Umbilical cord (tissue), 2 donors: ENCODE results near the gene CDK5RAP3. TPM values are rescaled to one million over a fixed set of nuclear protein-coding genes. Genes with fewer than 3 reads are reported as not detected.

Experiments used
- DNase-seq: peaks from one replicate; pipeline ENCODE4 v3.0.0-alpha.2; 2015; ENCODE audit warnings: low spot score
- total RNA-seq: library from RNA; depleted of rRNA; stranded (reverse); fragments of >200 nt; gene quantifications from one replicate; pipeline ENCODE4 v1.2.3, GENCODE V29; 2014; ENCODE audit warnings: low replicate concordance; ENCODE audit not compliant: insufficient read depth

The CDK5RAP3 gene
- total RNA-seq, 1 donor from 2014 or later: 30.1 TPM

DNA sequence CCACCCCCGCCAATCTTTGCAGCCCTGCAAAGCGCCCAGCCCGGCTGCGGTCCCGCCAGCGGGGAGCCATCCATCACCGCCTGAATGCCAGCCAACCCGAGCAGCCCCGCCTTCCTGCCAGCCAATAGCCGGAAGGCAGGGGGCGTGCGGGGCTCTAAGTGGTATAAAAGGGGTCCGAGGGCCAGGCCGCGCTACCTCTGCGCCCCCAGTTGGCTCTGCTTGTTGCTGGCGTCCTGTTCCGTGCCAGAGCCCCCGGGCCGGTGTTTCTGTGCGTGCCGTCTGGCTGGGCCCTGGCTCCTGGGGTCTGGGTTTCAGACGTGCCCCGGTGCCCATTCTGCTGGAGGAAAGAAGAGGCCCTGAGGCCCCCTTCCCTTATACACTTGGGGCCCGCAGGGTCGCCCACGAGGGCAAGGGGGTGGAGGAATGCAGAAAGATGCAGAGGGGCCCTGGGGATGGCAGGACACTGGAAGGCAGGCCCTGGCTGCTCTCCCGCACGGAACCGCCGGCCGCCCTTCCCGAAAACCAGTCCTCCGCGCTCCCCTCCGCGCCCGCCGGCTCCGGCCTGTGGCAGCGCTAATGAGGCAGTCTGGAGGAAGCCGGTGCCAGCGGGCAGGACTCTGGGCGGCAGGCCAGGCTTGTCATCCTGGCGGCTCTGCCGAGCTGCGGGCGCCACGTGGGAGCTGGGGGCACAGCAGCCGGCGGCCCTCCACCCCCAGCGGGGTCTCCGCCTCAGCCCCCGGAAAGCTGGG is 52.7 kb downstream of the CDK5RAP3 start:
- DNase-seq: peak; percentile 83

DNA sequence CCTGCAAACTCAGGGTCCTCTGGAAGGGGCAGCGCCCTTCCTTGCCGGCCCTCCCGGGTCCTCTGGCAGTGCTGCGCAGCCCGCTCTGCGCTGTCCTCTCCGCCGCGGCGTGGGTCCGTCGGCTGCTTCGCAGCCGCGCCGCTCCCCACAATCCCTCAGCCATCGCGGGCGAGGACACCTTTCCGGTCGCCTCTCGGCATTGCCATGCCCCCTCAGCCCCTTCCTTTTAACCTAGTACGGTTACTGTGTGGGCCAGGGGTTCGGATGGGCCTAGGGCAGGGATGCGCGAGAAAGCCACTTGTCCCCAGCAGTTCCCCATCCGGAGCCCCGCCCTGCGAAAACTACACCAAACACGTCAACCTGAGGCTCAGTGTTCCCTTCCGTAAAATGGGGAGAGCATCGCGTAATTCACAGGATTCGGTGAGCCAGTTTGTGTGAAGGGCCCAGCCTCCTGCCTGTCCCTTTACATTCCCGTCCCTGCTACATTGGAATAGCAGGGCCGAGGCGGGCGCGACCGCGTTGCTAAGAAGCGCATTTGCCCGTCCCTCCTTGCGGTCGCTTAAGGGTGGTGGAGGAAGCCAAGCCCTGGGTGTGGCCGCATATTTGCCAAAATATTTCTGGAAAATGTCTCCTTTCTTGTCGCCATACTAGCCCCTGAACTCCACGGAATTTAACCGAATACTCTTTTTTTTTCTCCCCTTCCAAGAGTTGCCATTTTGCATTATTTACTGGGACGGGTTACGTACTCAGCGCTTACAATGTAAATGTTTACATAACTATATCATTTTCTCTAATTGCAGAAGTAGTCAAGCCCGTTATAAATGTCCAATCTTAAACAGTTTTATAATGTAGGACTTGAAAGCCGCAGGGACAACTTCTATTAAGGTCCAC is 53.5 kb downstream of the CDK5RAP3 start:
- DNase-seq: no peak

DNA sequence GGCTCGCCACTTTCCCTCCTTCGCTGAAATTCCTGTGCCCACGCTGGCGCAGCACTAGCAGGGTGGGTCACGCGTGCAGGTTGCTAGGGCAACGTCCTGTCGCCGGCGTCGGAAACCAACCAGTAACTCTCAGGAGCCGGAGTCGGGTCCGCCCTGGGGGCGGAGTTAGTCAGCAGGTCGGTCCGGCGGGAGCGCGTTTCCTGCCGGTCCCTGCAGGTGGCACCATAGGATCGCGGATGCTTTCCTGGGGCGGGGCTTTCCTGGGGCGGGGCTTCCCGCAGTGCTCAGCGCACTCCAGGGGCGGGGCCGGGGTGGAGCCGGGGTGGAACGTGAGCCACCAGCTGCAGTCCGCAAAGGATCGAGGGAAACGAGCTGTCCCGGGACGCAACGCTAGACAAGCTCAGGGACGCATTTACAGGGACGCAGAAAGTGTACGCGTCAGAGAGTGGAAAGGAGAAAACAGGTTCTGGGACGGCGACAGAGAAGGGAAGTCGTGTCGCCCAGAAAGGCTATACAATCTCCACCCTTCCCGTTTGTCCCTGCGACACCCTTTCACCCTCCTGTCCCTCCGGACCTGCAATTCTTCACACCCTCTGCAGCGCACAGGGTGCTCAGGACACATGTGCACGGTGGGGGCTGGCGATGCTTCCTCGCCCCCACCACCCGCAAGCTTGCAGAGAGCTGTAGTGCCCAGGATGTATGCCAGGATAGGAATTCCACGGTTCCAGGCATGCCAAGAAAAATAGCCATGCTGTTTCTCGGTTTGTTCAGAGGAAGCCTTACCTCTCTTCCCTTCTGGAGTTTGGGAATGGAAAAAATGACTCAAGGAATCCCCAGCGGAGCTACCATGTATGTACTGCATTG is 54.4 kb downstream of the CDK5RAP3 start:
- DNase-seq: peak; percentile 98

DNA sequence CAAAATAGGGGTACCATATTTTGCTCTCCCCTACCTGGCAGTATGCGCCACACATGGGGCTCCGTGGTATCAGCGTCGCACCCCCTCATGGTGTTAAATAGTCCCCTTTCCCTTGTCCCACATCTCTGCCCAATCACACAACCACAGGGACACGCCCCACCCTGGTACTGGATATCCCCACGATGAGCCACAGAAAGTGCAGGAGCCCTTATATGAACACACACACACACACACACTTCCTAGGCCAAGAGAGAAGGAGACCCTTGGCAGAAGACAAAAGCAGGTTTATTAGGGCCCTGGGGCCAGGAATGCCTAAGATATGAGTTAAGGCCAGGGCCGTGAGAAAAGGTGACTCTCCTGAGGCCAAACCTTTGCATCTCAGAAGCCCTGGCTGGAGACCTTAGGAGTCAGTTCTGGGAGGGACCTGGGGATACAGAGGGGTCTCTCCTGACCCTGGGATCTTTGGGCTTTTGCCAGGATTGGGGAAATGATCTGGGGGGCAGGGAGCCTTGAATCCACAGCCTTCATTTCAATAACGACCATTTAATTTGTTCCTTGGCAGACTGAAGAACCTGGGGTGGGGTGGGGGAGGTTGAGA is 55.1 kb downstream of the CDK5RAP3 start:
- no peak for DNase-seq

DNA sequence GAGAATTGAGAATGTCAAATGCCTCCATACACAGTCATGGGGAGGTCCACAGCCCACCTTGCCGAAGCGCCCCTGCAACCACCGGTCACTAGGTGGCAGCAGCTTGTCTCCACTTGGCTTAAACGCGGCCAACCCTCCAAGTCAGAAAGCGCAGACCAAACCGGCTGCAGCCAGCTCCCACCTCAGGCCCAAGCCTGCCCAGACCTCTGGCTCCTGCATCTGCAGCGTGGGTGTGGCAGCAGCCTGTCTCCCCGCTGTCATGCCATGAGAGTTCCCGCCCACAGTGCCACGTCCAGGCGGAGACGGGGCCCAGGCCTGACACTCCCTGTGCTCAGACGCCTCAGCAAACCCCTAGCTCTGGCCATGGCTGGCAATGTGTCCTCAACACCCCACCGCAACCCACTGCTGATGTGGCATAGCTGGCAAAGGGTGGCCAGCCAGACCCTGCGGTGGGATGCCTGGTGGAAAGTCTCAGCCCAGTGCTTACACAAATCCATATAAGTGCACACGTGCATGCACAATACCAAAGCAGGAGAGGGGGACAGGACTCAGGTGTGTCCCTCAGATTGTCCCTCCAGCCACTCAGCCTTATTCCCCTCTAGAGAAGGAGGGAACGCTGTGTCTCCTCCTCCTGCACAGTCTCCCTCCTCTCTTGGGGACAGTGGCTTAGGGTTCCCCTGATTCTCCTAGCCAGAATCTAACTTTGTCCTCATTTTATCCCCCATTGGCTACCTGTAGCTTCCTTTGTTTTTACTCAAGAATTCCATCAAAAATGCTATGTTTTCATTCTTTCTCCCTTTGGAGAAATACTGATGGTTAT is 55.8 kb downstream of the CDK5RAP3 start:
- peak; percentile 99 for DNase-seq

DNA sequence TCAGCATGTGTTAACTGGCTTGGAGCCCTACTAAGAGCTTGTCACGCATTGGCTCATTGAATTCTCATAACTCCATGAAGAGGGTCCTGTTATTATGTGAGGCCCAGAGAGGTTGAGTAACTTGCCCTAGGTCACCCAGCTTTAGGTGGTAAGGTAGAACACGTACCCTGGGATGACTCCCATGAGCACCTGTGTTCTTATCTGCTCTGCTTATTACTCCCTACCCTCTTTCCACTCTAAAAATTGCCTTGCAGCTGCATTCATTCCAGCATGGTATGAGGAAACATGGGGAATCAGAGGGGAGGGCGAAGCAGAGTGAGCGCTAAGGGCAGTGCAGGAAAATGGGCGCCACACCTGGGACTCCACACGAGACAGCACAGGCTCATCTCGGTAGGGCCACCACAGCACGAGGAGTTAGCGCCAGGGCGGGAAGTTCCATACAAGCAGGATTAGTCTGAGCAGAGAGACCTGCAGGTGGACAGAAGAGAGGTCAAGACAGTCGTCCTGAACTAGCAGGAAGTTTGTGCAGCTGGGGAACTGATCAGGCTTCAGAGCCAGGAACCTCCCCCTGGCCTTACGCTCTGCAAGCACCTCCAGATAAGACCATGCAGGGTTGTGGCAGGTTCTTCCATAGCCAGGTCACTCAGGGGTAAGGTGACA is 56.5 kb downstream of the CDK5RAP3 start:
- no peak for DNase-seq

DNA sequence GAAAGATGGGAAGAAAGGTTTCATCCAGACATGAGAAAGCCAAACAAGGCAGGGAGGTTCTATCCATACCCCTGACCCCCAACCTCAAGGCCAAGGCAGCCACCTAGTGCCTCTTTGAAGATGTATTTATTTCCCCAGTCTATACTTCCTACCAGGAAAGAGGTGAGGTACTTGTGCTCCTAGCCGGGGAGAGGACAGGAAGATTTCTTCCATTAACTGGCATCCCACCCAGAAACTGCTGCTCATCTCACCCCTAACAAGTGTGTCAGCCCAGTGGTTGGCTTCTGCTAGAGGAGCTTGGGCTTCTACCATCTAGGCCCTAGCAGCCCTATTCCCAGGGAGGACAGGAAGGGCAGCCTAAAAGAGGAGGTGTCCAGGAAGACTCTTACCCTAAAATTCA is 57.8 kb downstream of the CDK5RAP3 start:
- DNase-seq: no peak

DNA sequence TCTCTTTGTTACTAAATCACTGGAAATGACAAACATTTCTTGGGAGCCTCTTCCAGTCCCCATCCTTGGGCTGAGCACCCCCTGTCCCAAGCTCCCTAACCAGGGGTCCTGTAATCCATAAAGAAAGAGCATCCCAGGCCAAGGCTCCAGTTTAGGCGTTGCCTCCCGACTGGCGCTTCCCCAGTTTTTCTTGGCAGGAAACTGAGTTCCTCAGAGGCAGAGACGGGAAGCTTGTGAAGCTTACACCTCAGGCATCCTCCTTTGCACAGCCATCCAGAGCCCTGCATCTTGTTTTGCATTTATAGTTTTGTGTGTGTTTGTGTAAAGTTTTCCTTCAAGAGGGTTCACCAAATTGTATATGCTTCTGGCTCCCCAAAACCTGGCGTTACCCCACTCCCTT is 59.6 kb downstream of the CDK5RAP3 start:
- DNase-seq: peak; percentile 81

Other genes starting within 250 kb of the CDK5RAP3 start
- gene TBX21, start 237.9 kb upstream of the CDK5RAP3 start, total RNA-seq: 1.4 TPM
- gene OSBPL7, start 149.3 kb upstream of the CDK5RAP3 start, total RNA-seq: 3.4 TPM
- gene MRPL10, start 139.6 kb upstream of the CDK5RAP3 start, total RNA-seq: 5.3 TPM
- 2.4 TPM for gene LRRC46, start 139.4 kb upstream of the CDK5RAP3 start, total RNA-seq
- 27.0 TPM for gene SCRN2, start 129.8 kb upstream of the CDK5RAP3 start, total RNA-seq
- gene SP6, start 120.0 kb upstream of the CDK5RAP3 start, total RNA-seq: 2.2 TPM
- gene SP2, start 74.9 kb upstream of the CDK5RAP3 start, total RNA-seq: not detected
- gene PNPO, start 29.5 kb upstream of the CDK5RAP3 start, total RNA-seq: 7.5 TPM
- not detected for gene PRR15L, start 13.2 kb upstream of the CDK5RAP3 start, total RNA-seq
- gene COPZ2, start 66.7 kb downstream of the CDK5RAP3 start, total RNA-seq: 129 TPM
- 54.2 TPM for gene NFE2L1, start 77.2 kb downstream of the CDK5RAP3 start, total RNA-seq
- gene CBX1, start 130.4 kb downstream of the CDK5RAP3 start, total RNA-seq: 54.4 TPM
- 17.1 TPM for gene SNX11, start 136.7 kb downstream of the CDK5RAP3 start, total RNA-seq